Large intestine (tissue), 3 donors: ENCODE measurements around the gene DNAH8. TPM values are rescaled to one million over a fixed set of nuclear protein-coding genes. Genes with fewer than 3 reads are reported as not detected.

ENCODE experiments used
- DNase-seq, 2 donors: peaks; one replicate each; pipeline versions ENCODE4 v3.0.0 to v3.0.0-alpha.2; 2013
- H3K27ac ChIP-seq: one replicate; pipeline ENCODE4 v1.5.1; 2013; ENCODE audit warnings: low read length
- H3K27me3 ChIP-seq: 2 replicates; pipeline ENCODE4 v1.6.1; 2013; ENCODE audit warnings: low read length; ENCODE audit not compliant: control insufficient read depth, insufficient read depth
- H3K36me3 ChIP-seq: 2 replicates; pipeline ENCODE4 v1.6.1; 2013; ENCODE audit warnings: low read length; ENCODE audit not compliant: control insufficient read depth, insufficient read depth
- H3K4me1 ChIP-seq: one replicate; pipeline ENCODE4 v1.6.1; 2013; ENCODE audit warnings: low read length; ENCODE audit not compliant: control insufficient read depth, insufficient read depth
- H3K4me3 ChIP-seq: one replicate; pipeline ENCODE4 v1.5.1; 2013; ENCODE audit warnings: low read length
- H3K9me3 ChIP-seq: one replicate; pipeline ENCODE4 v1.6.1; 2013; ENCODE audit warnings: mild to moderate bottlenecking, low read depth, low read length, moderate library complexity; ENCODE audit not compliant: control insufficient read depth
- WGBS: methylation state at CpG from one replicate; pipeline ENCODE4 v1.1.5; 2013; ENCODE audit warnings: low lambda C conversion rate; ENCODE audit not compliant: insufficient coverage; 5-methylcytosine and 5-hydroxymethylcytosine counted together
- polyA plus RNA-seq: library from polyadenylated mRNA; unstranded; fragments of 120-200 nt; gene quantifications from one replicate; pipeline ENCODE4 v1.2.1, GENCODE V29; 2013

DNAH8 gene
- polyA plus RNA-seq, 1 donor = 0.01 TPM

DNA sequence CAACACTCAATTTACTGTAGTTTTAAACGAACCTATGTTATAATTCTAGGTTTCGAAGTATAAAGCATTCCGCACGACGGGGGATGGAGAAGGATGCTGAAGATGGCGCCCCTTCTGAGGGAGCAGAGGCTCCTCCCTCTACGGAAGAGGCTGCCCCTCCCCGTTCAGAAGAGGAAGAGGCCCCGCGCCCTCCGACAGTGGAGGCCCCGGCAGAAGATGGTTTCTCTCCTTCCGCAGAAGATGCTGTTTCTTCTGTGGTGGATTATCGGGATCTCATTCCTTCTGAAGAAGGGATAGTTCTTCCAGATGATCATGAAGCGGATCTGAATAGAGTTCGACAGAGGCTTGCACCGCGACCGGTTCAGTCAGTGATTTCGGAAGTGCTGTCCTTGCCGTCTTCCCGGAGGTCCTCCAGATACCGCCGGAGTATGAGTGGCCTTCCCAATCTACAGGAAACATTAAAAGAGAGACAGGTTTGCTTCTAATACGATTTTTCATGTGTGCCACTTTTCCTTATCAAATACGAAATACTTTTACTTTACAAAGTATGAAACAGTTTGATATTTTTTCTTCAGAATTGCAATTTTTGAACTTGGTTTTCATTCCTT lies 7.7 kb downstream of the DNAH8 start:
- no peak for DNase-seq
- H3K27ac ChIP-seq = no peak overlapping the region
- H3K4me1 ChIP-seq = no peaks in the 10 kb centered on the region
- no peaks in the 10 kb centered on the region for H3K36me3 ChIP-seq
- H3K4me3 ChIP-seq = no peak overlapping the region
- WGBS = 100% methylated on average over 4 of the region's 26 CpGs
- peaks cover 3% of the 10 kb centered on the region for H3K27me3 ChIP-seq
- H3K9me3 ChIP-seq = no peaks in the 10 kb centered on the region

DNA sequence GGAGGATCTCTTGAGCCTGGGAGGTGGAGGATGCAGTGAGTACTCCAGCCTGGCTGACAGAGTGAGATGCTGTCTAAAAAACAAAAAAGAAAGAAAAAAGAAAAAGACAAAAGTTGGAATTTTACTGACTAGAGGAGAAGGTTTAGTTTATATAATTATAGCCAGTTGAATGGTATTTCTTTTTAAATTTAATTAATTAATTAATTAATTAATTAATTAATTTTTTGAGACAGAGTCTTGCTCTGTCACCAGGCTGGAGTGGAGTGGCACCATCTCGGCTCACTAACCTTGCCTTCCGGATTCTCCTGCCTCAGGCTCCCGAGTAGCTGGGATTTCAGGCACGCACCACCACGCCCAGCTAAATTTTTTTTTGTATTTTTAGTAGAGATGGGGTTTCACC lies 8.7 kb downstream of the DNAH8 start:
- Histone ChIP-seq H3K4me1 (no peaks in the 10 kb centered on the region), H3K36me3 (no peaks in the 10 kb centered on the region), H3K4me3 (no peak overlapping the region), H3K9me3 (no peaks in the 10 kb centered on the region), H3K27me3 (peaks cover 3% of the 10 kb centered on the region), H3K27ac (no peak overlapping the region)
- DNase-seq = no peak
- no CpG with 5 or more reads among the region's 5 CpGs for WGBS

DNA sequence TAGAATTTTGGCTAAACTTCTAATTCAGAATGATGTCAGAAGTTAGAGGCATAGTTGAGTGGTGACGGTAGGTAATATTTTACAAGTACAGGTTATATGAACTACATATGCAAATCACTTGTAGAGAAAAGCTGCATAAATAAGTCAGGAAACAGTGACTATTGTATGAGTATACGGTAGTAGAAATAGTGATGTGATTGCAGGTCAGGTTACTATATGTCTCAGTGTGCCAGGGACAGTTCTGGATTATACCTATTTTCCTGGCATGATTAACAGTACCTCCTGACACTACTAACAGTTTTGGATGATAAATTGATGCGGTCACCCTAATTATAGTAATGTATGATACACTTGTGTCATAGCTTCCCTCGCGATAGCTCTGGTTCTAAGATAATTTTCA lies 9.2 kb downstream of the DNAH8 start:
- Histone ChIP-seq H3K4me1 (no peaks in the 10 kb centered on the region), H3K9me3 (no peaks in the 10 kb centered on the region), H3K36me3 (no peaks in the 10 kb centered on the region), H3K27ac (no peak overlapping the region), H3K27me3 (no peaks in the 10 kb centered on the region), H3K4me3 (no peak overlapping the region)
- DNase-seq = no peak
- 100% methylated on average over 1 of the region's 5 CpGs for WGBS

DNA sequence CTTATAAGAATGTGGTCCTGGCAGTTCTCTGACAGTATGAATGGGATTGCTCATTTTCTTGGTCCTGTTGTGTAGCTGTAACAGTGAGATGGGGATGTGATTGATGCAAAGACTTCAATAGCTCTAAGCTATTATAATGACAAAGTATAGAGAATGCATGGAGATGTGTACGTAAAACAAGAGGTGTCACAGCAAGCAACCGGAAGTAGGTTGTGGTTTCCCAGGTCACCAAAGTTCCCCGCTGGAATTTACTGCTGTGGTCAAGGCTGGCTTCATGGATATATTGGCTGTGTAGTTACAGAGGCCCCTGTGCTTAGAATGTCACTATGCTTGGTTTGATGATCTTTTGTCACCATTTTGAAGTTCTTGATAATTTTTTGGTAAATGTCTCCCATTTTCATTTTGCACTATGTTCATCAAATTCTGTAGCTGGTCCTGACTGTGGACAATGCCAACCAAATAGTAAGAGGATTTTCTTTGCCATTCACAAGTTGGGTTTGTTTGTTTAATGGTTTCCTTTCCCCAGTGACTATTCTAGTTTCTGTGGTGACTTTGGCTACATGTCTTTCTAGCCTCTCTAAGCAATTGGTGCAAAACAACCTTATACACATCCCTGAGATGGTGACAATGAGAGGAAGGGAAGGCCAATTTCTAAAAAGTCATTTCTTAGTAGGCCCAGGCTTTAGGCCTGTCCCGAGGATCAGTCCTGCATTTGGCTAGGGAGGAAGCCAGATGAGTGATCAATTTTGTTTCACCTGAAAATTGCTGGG lies 10.5 kb downstream of the DNAH8 start:
- no peak for DNase-seq
- H3K4me3 ChIP-seq = no peak overlapping the region
- H3K36me3 ChIP-seq = no peaks in the 10 kb centered on the region
- H3K27ac ChIP-seq = no peak overlapping the region
- no peaks in the 10 kb centered on the region for H3K27me3 ChIP-seq
- H3K4me1 ChIP-seq = no peaks in the 10 kb centered on the region
- WGBS = 80% methylated on average over 1 of the region's 4 CpGs
- H3K9me3 ChIP-seq = no peaks in the 10 kb centered on the region

DNA sequence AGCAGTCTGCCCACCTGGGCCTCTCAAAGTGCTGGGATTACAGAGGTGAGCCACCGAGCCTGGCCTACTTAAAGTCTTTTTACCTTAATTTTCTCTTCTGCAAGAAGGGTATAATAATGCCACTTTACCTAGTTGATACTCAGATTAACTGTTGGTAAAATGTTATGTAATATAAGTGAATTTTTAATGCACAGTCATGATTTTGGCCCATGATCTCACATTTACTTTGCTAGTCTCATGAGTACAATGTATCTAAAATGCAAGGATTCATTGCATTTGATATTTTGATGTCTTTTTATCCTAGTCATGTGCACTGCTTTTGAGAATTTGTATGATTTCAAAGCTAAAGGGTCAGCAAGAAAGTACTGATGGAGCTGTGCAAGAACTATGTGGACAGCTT lies 13.1 kb downstream of the DNAH8 start:
- DNase-seq = no peak
- Histone ChIP-seq H3K4me3 (no peak overlapping the region), H3K27ac (no peak overlapping the region), H3K36me3 (no peaks in the 10 kb centered on the region), H3K9me3 (no peaks in the 10 kb centered on the region), H3K4me1 (no peaks in the 10 kb centered on the region), H3K27me3 (no peaks in the 10 kb centered on the region)
- no CpG with 5 or more reads among the region's 1 CpG for WGBS

DNA sequence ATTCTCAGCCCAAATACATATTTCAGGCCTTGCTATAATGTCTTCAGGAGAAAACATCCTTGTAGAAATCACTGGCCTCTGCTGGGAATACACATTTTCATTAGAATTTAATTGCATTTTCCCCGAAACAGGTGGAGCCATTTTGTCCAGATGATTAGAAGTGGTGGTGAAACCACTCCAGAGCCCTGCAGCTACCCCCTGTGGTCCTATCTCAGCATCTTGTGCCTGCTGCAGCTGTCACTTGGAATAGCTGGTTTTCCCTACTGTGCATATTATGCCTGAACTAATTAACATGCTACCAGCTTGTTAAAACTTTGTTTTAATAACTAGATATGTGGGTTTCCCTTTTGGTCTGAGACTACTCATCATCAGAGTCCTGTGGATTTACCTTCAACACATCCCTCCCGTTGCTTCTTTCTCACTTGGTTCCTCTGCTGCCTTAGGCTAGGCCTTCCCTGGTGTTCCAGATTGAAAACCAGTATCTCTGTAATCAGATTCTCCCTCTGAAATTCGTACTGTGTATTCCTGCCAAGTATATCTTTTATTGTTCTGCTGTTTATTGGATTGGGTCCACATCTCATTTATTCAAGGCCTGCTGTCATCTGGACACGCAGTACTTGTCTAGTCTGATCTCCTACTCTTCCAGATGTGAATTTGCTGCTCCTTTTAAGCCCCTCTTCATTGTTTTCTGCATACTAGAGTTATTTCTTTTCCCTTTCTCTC lies 15.2 kb downstream of the DNAH8 start:
- H3K27me3 ChIP-seq = no peaks in the 10 kb centered on the region
- no peaks in the 10 kb centered on the region for H3K36me3 ChIP-seq
- H3K4me3 ChIP-seq = no peak overlapping the region
- peak in 1 of 2 donors; percentile 5 for DNase-seq
- WGBS = 69% methylated on average over 2 of the region's 4 CpGs
- no peak overlapping the region for H3K27ac ChIP-seq
- H3K9me3 ChIP-seq = no peaks in the 10 kb centered on the region
- no peaks in the 10 kb centered on the region for H3K4me1 ChIP-seq

DNA sequence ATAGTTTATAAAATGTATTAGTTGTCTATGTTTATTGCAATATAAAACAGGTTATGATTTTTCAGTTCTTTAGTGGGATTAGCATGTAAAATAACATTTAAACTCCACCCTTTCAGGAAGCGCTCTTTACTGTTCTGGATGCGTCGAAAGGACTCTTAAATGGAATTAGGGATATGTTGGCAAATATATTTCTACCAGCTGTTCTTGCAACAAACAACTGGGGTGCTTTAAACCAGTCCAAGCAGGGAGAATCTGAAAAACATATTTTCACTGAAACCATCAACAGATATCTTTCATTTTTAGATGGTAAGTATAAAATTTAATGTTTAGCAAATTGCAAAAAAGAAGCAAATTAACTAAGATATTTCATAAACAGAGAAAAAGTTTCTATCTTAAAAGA lies 21.8 kb downstream of the DNAH8 start:
- Histone ChIP-seq H3K27me3 (peaks cover 2% of the 10 kb centered on the region), H3K36me3 (no peaks in the 10 kb centered on the region), H3K9me3 (no peaks in the 10 kb centered on the region), H3K4me1 (no peaks in the 10 kb centered on the region), H3K4me3 (no peak overlapping the region), H3K27ac (no peak overlapping the region)
- WGBS = no CpG with 5 or more reads among the region's 3 CpGs
- no peak for DNase-seq

DNA sequence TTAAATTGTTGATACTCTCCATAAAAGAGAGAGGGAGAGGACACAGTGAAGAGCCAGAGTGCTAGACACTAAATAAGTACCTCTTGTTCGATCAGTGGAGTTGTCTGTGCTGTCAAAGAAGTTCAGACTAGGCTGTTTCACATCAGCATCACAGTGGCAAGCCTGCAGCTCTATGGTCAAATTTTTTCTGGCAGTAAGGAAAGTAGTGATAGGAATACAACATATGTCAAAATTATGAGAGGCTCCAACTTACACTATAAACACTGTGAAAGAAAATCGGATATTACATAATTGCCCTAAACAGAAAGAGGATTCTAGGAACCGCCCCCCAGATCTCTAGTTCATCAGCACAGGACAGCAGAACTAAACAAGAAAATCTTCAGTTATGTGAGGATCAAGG lies 23.1 kb downstream of the DNAH8 start:
- Histone ChIP-seq H3K27me3 (peaks cover 2% of the 10 kb centered on the region), H3K9me3 (no peaks in the 10 kb centered on the region), H3K36me3 (no peaks in the 10 kb centered on the region), H3K4me3 (no peak overlapping the region), H3K27ac (no peak overlapping the region), H3K4me1 (no peaks in the 10 kb centered on the region)
- 100% methylated on average over 1 of the region's 3 CpGs for WGBS
- DNase-seq = no peak

DNA sequence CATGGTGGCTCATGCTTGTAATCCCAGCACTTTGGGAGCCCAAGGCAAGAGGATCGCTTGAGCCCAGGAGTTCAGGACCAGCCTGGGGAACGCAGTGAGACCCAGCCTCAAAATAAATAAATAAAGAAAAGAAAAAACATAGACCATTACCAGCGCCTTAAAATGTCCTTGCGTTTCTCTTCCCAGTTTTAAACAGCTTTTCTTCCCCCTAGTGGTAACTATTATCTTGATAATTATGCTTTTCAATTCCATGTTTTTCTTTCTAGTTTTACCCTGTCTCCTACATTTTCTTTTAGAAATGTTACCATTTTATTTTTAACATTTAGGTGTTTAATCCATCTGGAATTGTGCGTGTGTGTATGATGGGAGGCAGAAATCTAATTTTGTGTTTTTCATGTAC lies 24.4 kb downstream of the DNAH8 start:
- WGBS = 80% methylated on average over 2 of the region's 5 CpGs
- Histone ChIP-seq H3K27me3 (peaks cover 2% of the 10 kb centered on the region), H3K27ac (no peak overlapping the region), H3K4me3 (no peak overlapping the region), H3K36me3 (no peaks in the 10 kb centered on the region), H3K9me3 (no peaks in the 10 kb centered on the region), H3K4me1 (no peaks in the 10 kb centered on the region)
- DNase-seq = no peak

DNA sequence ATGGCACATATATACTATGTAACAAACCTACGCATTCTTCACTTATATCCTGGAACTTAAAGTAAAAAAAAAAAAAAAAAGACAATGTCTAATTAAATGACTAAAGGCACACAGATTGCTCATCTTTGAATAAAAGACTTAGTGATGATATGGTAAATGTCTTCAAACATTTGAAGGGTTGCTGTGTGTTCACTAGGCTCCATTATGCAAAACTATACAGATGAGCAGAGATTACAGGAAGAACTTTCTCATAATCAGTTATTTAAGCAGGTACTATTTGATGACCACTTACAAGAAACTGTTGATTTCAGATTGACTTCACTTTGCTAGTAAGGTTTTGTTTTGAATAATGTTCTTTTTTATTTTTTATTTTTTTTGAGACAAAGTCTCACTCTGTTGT lies 34.4 kb downstream of the DNAH8 start:
- Histone ChIP-seq H3K27me3 (no peaks in the 10 kb centered on the region), H3K4me3 (no peak overlapping the region), H3K9me3 (no peaks in the 10 kb centered on the region), H3K36me3 (no peaks in the 10 kb centered on the region), H3K27ac (no peak overlapping the region), H3K4me1 (no peaks in the 10 kb centered on the region)
- DNase-seq = no peak
- no CpG with 5 or more reads among the region's 1 CpG for WGBS
